ENCODE measurements around the gene PLXNA4.

The PLXNA4 gene

GRCh38 chr7:132272763-132273371 lies 303.4 kb downstream of the PLXNA4 start:
- H3K27me3 ChIP-seq (ENCODE audit: insufficient read depth, low read length) = no peaks in the 10 kb centered on the region
- no peaks in the 10 kb centered on the region for H3K79me2 ChIP-seq (ENCODE audit: control insufficient read depth, insufficient read depth, low read length, unreplicated experiment)
- H3K27ac ChIP-seq (ENCODE audit: low read depth, low read length) = no peak overlapping the region
- H3K4me3 ChIP-seq (ENCODE audit: low read depth, low read length) = no peak overlapping the region
- H3K36me3 ChIP-seq (ENCODE audit: insufficient read depth, low read length) = no peaks in the 10 kb centered on the region
- no peak overlapping the region for H2AFZ ChIP-seq (ENCODE audit: low read length, unreplicated experiment)
- H3K4me1 ChIP-seq (ENCODE audit: control insufficient read depth, insufficient read depth, low read length, unreplicated experiment) = no peaks in the 10 kb centered on the region

DNA sequence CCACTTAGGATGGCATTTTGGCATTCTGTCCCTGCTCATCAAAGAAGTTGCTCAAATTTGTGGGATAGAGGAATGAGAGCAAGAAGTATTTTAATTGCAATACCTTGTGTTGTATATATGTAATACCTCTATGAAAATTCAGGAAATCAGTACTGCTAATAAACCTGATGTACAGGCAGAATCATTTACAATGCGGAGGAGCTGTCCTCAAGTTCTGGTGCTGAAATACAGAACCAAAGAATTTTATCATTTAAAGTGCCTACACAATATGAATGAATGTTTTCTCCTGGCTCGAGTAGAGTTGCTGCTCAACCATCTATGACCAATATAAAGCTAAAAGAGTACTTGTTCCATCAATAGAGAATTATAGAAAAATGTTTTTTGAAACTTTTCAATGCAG lies 305.8 kb downstream of the PLXNA4 start:
- H2AFZ ChIP-seq (ENCODE audit: low read length, unreplicated experiment) = no peak overlapping the region
- H3K4me3 ChIP-seq (ENCODE audit: low read depth, low read length) = no peak overlapping the region
- H3K79me2 ChIP-seq (ENCODE audit: control insufficient read depth, insufficient read depth, low read length, unreplicated experiment) = no peaks in the 10 kb centered on the region
- no peaks in the 10 kb centered on the region for H3K27me3 ChIP-seq (ENCODE audit: insufficient read depth, low read length)
- no peaks in the 10 kb centered on the region for H3K4me1 ChIP-seq (ENCODE audit: control insufficient read depth, insufficient read depth, low read length, unreplicated experiment)
- H3K36me3 ChIP-seq (ENCODE audit: insufficient read depth, low read length) = no peaks in the 10 kb centered on the region
- no peak overlapping the region for H3K27ac ChIP-seq (ENCODE audit: low read depth, low read length)

- no peaks in the 10 kb centered on the region for H3K36me3 ChIP-seq (ENCODE audit: insufficient read depth, low read length)
- H3K4me3 ChIP-seq (ENCODE audit: low read depth, low read length) = no peak overlapping the region
Measured at GRCh38 chr7:132269718-132270117, 306.6 kb downstream of the PLXNA4 start.

DNA sequence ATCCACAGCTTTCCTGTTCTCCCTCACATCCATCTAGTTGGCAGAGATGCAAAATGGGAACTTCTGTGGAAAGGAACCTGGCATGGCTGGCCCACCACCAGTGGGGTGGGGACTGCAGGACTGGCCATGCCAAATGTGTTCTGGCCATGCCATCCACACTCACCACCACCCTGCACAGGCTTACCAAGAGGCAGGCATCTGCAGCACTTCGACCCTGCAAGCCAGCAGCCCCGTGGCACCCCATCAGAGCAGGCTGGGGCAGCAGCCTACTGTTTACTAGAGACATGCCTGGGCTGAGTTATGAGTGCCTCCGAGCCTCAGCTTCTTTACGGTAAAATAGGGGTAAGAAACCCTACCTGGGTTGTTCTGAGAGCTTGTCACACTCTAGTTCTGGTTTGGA lies 313.1 kb downstream of the PLXNA4 start:
- Histone ChIP-seq H3K27me3 (ENCODE audit: insufficient read depth, low read length) (no peaks in the 10 kb centered on the region), H3K27ac (ENCODE audit: low read depth, low read length) (no peak overlapping the region), H3K4me1 (ENCODE audit: control insufficient read depth, insufficient read depth, low read length, unreplicated experiment) (no peaks in the 10 kb centered on the region), H3K79me2 (ENCODE audit: control insufficient read depth, insufficient read depth, low read length, unreplicated experiment) (no peaks in the 10 kb centered on the region), H3K4me3 (ENCODE audit: low read depth, low read length) (no peak overlapping the region), H2AFZ (ENCODE audit: low read length, unreplicated experiment) (no peak overlapping the region), H3K36me3 (ENCODE audit: insufficient read depth, low read length) (no peaks in the 10 kb centered on the region)

More at GRCh38 chr7:132269718-132270117, 306.6 kb downstream of the PLXNA4 start:
- no peak overlapping the region for H2AFZ ChIP-seq (ENCODE audit: low read length, unreplicated experiment)
- H3K27me3 ChIP-seq (ENCODE audit: insufficient read depth, low read length) = no peaks in the 10 kb centered on the region
- H3K27ac ChIP-seq (ENCODE audit: low read depth, low read length) = no peak overlapping the region
- no peaks in the 10 kb centered on the region for H3K4me1 ChIP-seq (ENCODE audit: control insufficient read depth, insufficient read depth, low read length, unreplicated experiment)
- H3K79me2 ChIP-seq (ENCODE audit: control insufficient read depth, insufficient read depth, low read length, unreplicated experiment) = no peaks in the 10 kb centered on the region

- no peak overlapping the region for H3K4me3 ChIP-seq (ENCODE audit: low read depth, low read length)
- no peak overlapping the region for H2AFZ ChIP-seq (ENCODE audit: low read length, unreplicated experiment)
- H3K4me1 ChIP-seq (ENCODE audit: control insufficient read depth, insufficient read depth, low read length, unreplicated experiment) = no peaks in the 10 kb centered on the region
- H3K27me3 ChIP-seq (ENCODE audit: insufficient read depth, low read length) = no peaks in the 10 kb centered on the region
- H3K79me2 ChIP-seq (ENCODE audit: control insufficient read depth, insufficient read depth, low read length, unreplicated experiment) = no peaks in the 10 kb centered on the region
- no peaks in the 10 kb centered on the region for H3K36me3 ChIP-seq (ENCODE audit: insufficient read depth, low read length)
- H3K27ac ChIP-seq (ENCODE audit: low read depth, low read length) = no peak overlapping the region
Measured at GRCh38 chr7:132262160-132262470, 314.2 kb downstream of the PLXNA4 start.

DNA sequence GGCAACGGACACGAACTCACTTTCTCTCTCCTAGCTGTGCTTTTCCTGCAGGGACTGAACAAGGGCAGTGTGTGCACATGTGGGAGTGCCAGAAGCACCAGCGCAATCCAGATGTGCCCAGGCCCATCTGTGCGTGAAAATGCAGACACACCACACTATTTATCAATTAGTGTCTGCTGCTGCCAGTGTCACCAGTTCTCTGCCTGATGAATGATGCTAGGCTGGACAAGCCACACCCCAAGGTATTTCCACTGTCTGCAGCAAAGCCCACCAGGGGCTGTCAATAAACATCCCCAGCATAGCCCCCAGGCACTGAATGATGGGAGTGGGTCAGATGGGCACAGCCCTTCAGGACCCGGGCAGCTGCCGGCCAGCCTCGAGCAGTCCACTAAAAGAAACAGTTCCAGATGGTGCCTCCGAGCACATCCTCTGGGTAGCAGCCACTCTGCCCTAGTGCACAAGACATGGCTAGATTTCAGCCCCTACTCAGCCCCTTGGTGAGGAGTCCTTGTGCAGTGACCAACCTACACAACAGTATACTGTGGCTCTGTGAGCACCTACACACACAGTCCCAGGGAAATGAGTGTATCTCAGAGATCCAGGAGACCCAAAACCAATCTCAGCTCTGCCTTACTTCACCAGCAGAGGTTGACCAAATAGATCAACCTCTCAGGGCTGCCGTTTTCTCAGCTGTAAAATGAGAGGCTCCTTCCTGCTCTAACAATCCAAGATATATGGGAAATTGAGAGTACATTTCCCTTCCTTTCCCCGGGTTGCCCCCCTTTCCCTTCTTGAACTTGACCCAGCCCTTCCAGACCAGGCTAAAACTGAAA lies 314.7 kb downstream of the PLXNA4 start:
- no peak overlapping the region for H3K4me3 ChIP-seq (ENCODE audit: low read depth, low read length)
- H3K36me3 ChIP-seq (ENCODE audit: insufficient read depth, low read length) = no peaks in the 10 kb centered on the region
- no peaks in the 10 kb centered on the region for H3K4me1 ChIP-seq (ENCODE audit: control insufficient read depth, insufficient read depth, low read length, unreplicated experiment)
- H3K27ac ChIP-seq (ENCODE audit: low read depth, low read length) = no peak overlapping the region
- no peaks in the 10 kb centered on the region for H3K27me3 ChIP-seq (ENCODE audit: insufficient read depth, low read length)
- H3K79me2 ChIP-seq (ENCODE audit: control insufficient read depth, insufficient read depth, low read length, unreplicated experiment) = no peaks in the 10 kb centered on the region
- no peak overlapping the region for H2AFZ ChIP-seq (ENCODE audit: low read length, unreplicated experiment)

- Histone ChIP-seq H3K36me3 (ENCODE audit: insufficient read depth, low read length) (no peaks in the 10 kb centered on the region), H3K4me1 (ENCODE audit: control insufficient read depth, insufficient read depth, low read length, unreplicated experiment) (no peaks in the 10 kb centered on the region), H2AFZ (ENCODE audit: low read length, unreplicated experiment) (no peak overlapping the region), H3K27me3 (ENCODE audit: insufficient read depth, low read length) (no peaks in the 10 kb centered on the region), H3K79me2 (ENCODE audit: control insufficient read depth, insufficient read depth, low read length, unreplicated experiment) (no peaks in the 10 kb centered on the region), H3K4me3 (ENCODE audit: low read depth, low read length) (no peak overlapping the region), H3K27ac (ENCODE audit: low read depth, low read length) (no peak overlapping the region)
Measured at GRCh38 chr7:132258231-132258630, 318.0 kb downstream of the PLXNA4 start.

DNA sequence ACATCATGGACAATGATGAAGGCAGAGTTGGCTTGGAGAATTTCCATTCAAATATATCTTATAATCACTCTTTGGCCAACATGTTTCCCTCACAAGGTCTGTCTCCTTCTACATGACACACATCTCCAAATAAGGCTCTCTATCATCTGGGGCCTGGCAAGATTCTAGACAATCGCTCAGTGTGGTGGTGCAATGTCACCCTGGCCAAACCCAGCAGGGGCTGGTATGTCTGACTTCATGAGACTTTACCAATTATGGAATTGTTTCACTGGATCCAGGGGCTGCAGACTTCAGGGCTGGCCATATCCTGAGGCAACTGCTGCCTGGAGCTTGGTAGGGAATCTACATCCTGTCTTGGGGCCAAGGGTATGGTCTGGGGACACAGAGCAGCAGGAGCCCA lies 319.0 kb downstream of the PLXNA4 start:
- no peaks in the 10 kb centered on the region for H3K79me2 ChIP-seq (ENCODE audit: control insufficient read depth, insufficient read depth, low read length, unreplicated experiment)
- no peak overlapping the region for H3K4me3 ChIP-seq (ENCODE audit: low read depth, low read length)
- H3K27ac ChIP-seq (ENCODE audit: low read depth, low read length) = no peak overlapping the region
- no peaks in the 10 kb centered on the region for H3K4me1 ChIP-seq (ENCODE audit: control insufficient read depth, insufficient read depth, low read length, unreplicated experiment)
- H3K27me3 ChIP-seq (ENCODE audit: insufficient read depth, low read length) = no peaks in the 10 kb centered on the region
- no peaks in the 10 kb centered on the region for H3K36me3 ChIP-seq (ENCODE audit: insufficient read depth, low read length)
- H2AFZ ChIP-seq (ENCODE audit: low read length, unreplicated experiment) = no peak overlapping the region

DNA sequence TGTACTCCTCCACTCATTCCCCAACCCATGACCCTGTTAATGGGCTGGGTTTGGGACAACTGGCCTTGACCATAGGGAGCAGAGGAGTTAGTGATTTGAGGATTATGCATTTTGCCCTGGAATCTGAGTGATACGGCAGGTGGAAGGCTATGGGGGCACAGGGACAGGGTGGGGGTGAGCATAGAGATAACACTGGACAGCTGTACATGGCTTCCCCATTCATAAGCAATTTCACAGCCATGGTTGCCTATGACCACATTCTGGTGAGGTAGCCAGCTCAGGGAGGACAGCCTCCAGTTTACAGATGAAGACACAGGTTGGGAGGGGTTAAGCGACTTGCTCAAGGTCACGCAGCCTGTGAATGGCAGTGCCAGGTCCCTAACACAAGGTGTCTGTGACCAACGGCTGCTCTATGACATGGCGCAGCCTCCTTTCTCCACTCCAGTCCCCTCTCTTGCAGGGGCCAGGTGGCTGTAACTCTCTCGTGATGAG lies 319.5 kb downstream of the PLXNA4 start:
- Histone ChIP-seq H3K27me3 (ENCODE audit: insufficient read depth, low read length) (no peaks in the 10 kb centered on the region), H3K4me3 (ENCODE audit: low read depth, low read length) (no peak overlapping the region), H2AFZ (ENCODE audit: low read length, unreplicated experiment) (no peak overlapping the region), H3K36me3 (ENCODE audit: insufficient read depth, low read length) (no peaks in the 10 kb centered on the region), H3K79me2 (ENCODE audit: control insufficient read depth, insufficient read depth, low read length, unreplicated experiment) (no peaks in the 10 kb centered on the region), H3K27ac (ENCODE audit: low read depth, low read length) (no peak overlapping the region), H3K4me1 (ENCODE audit: control insufficient read depth, insufficient read depth, low read length, unreplicated experiment) (no peaks in the 10 kb centered on the region)

DNA sequence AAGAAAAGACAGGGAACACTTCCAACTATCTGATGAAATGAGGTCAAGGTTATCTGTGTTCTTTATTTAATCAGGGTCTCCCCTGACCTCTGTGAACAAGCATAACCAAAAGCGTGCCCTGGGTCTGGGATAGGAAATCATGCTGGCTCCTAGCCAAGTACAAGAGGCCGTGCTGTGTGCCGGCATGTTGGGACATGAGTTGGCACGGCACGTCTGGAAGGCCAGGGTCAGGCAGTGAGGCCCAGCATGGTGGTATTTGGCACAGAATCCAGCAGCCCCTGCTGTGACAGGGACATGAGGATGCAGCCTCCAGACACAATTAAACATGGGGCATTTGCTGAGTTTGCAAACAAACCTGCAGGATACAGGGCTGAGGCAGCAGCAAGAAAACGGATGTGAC lies 320.4 kb downstream of the PLXNA4 start:
- Histone ChIP-seq H3K79me2 (ENCODE audit: control insufficient read depth, insufficient read depth, low read length, unreplicated experiment) (no peaks in the 10 kb centered on the region), H3K4me3 (ENCODE audit: low read depth, low read length) (no peak overlapping the region), H3K27ac (ENCODE audit: low read depth, low read length) (no peak overlapping the region), H2AFZ (ENCODE audit: low read length, unreplicated experiment) (no peak overlapping the region), H3K4me1 (ENCODE audit: control insufficient read depth, insufficient read depth, low read length, unreplicated experiment) (no peaks in the 10 kb centered on the region), H3K36me3 (ENCODE audit: insufficient read depth, low read length) (no peaks in the 10 kb centered on the region), H3K27me3 (ENCODE audit: insufficient read depth, low read length) (no peaks in the 10 kb centered on the region)
